Activated T-helper 9 cell treated with anti-CD3 and anti-CD28 coated beads, Interleukin-2, amount 50 U/mL, for 16 hours (primary cell): Measurements from ENCODE around the gene LIMCH1.
"Not testable (repeated sequence)": the region's sequence is repeated elsewhere in the genome, so short reads cannot be mapped to it uniquely, and the experiment has no call there.

Experiments
- DNase-seq: peaks from one replicate; pipeline ENCODE4 v3.0.0-alpha.2; 2020; ENCODE audit warnings: low read depth

The LIMCH1 gene

DNA sequence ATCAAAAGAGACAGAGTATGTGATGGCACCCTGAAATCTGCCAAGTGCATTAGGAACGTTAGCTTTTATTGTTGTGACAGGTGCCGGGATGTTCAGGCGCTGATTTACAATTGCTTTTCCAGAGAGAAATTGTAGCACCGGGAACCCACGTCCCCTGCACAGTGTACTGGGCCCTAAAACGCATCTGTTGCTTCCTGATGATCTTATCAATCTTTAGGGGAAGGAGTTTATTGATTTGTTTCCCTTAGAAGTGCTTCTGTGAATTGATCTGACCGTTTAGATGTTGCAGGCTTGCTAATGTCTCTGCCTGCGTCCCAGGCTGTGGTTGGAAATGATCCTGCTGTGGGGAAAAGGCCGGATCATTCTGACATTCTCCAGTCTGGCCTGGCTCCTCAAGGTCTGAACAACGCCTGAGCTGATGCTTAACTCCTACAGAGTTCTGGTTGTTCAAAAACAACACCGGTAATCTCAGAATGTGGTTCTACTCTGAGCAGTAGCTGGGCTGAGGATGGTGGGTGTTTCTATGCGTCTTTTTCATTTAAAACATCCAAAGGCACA lies 193.7 kb downstream of the LIMCH1 start:
- no peak for DNase-seq

DNA sequence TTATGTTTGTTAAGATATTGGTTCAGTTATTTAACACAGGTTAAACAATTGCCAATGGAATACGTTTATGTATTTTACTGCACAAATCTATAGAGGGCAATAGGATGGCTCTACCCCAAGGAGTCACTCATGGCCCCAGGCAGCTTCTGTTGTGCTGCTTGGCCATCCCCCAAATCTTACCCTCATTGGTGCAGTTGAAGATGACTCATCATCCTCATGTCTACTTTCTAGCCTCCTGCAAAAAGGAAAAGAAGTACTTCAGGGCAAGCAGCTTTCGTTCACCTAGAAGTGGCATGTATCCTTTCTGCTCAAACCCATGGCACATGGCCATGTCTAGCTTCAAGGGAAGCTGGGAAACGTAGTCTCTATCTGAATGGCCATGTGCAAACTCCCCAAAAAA lies 196.4 kb downstream of the LIMCH1 start:
- DNase-seq: no peak

DNA sequence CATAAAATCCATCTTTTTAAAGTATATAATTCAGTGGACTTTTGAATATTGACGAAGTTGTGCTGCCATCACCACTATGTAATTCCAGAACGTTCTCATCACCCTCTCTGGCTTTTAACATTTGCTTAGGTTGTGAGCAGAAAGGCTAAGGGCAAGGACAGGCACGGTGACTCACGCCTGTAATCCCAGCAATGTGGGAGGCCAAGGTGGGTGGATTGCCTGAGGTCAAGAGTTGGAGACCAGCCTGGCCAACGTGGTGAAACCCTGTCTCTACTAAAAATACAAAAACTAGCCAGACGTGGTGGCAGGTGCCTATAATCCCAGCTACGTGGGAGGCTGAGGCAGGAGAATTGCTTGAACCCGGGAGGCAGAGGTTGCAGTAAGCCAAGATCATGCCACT lies 199.5 kb downstream of the LIMCH1 start:
- DNase-seq: not testable (repeated sequence)

DNA sequence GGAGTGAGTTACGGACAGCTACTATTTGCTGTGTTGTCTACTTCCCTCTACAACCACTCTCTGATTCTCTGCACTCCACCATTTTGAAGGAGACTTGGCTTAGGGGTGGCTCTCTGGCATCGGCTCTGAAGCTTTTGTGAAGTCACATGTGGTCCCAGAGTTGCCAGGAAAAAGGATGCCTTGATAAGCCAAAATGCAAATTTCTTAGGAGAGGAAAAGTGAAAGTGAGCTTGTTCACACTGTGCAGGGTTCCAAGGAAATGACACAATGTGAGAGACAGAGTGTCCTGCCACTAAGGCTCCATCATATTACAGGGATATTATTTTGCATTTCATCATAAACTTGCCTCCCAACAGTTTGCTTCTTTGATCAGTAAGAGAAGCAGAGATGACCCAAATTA lies 203.4 kb downstream of the LIMCH1 start:
- no peak for DNase-seq

DNA sequence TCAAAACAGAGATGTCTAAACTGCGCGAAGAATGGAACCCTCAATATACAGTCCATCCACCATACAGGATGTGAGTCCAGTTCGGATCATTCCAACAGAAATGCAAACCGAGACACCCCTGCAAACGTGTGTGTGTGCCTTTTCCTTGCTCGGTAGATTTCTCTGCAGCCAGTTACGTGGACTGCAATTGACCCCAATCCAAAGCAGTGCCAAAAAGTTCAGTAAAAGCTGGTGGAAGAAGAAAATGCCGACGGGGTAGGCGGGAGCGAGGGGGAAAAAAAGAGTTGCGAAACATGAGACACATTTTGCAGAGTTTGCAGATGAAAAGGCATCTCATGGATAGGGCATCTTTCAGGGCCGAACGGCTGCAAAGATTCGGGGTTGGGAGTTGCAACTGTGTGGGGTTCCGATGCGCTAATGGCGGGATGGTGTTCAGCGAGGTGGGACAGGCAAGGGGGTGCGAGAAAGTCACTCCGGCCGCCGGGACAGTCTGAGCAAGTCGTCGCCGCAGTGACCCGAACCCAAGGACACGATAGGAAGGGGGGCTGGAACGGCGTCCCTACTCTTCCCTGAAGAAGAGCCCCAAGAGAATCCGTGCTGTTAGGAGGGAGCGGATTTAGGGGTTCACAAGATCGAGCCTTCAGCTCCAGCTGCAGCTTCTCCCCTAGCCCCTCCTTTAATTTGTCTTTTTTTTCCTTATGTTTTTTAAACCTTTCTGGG lies 206.8 kb downstream of the LIMCH1 start:
- DNase-seq: no peak

DNA sequence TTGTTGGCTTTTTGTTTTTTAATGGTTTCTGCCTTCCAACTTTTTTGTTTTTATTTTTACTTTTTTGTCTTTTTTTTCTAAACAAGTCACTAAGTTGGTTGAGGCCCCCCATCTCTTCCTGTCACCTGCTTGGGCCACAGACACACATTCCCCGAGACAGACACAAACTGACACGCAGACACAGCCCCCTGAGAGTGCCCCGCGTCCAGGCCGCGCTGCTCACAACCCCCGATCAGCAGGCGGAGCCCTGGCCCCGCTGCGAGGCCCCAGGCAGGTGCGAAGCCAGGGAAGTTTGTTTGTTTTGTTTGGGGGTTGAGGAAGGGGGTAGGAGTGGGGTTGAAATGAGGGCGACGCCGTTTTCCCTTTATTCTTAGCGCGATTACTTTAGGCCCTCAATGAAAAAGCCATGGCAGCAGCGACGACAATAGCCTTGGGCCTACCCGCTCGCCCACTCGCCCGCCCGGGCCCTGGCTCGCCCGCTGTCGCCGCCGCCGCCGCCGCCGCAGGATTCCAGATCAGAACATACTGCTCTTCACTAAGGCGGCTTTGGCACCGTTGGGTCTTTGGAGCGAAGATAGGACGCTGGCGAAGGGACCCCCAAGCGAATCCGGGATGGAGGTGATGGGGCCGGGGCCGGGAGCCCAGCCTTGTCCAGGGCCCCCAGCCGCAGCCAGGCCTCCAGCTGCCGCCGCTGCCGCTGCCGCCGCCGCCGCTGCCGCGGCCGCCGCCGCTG lies 207.5 kb downstream of the LIMCH1 start:
- DNase-seq: no peak

DNA sequence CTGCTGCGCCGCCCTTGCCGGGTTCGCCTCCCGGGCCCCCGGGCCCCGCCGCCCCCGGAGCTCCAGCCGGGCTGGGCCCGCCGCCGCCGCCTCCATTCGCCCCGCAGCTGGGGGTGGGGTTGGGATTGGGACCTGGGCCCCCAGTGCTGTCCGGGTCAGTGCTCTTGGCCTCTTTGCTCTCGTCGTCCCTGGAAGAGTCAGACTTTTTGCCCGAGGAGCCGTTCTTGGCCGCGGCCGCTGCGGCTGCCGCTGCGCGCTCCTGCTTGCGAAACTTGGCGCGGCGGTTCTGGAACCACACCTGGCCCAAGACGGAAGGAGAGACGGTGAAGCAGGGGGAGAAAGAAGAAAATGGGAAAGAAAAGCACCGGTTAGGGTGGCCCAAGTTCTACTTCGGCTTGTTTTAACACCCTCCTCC lies 208.1 kb downstream of the LIMCH1 start:
- no peak for DNase-seq

DNA sequence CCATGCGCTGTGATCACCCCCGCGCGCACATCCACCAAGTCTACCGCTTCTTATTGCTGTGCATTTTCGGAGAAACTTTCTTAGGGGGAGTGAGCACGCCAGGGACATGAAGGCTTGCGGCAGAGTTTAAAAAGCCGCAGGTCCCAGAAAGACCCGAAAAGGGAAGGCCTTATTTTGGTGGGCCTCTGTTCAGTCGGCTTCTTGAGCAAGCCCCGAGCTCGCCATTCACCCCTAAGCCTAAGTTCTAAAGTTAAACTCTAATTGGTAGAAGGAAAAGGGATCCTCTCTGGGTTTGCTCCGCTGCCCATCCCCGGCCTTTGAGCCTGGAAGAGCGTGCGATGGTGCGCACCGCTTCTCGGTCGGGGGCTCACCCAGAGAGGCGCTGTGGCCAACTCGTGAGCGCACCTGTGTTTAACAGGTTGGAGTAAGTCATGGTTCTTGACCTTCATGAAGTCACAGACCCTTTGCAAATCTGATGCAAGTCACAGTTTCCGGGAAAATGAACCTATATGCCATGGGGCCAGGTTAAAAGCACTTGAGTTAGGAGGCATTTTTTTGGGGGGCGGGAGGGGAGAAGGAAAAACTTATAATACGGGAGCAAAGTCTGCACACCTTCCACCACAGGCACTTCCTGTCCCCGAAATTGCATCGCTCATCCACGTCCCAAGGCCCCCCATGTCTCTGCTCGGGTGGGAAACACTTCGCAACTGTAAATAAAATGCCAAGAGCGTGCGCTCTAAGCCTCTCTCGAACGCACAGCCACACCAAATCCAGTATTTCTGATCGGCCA lies 208.7 kb downstream of the LIMCH1 start:
- no peak for DNase-seq

DNA sequence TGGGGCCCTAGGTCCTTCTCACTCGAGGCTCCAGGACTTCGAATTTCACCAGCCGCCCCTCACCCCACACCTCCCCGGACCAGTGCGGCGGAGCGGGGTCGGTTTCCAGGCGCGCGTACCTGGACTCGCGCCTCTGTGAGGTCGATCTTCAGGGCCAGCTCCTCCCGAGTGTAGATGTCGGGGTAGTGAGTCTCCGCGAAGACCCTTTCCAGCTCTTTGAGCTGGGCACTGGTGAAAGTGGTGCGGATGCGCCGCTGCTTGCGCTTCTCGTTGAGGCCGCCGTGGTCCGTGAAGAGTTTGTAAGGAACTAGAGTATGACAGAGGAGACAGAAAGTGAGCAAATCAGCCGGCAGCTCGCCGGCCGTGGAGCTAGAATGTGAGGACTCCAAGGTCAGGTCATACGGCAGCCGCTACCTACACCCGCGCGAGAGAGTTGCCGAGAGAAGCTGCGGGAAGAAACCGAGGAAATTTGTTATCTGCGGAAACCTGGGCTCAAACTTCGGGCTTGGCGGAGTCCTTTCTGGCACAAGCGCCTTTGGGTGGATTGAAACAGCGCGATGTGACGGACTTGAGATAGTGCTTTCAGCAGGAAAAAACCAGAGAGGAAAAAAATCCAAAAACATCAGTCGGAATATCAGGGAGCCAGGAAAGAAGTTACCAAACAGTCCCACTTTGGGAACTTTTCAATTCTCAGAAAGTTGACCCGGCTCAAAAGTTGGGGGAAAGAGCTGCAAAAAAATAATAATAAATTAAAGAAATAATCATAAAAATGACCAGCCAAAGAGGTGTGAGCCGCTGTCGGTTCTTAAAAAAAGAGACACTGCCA lies 209.5 kb downstream of the LIMCH1 start:
- no peak for DNase-seq

DNA sequence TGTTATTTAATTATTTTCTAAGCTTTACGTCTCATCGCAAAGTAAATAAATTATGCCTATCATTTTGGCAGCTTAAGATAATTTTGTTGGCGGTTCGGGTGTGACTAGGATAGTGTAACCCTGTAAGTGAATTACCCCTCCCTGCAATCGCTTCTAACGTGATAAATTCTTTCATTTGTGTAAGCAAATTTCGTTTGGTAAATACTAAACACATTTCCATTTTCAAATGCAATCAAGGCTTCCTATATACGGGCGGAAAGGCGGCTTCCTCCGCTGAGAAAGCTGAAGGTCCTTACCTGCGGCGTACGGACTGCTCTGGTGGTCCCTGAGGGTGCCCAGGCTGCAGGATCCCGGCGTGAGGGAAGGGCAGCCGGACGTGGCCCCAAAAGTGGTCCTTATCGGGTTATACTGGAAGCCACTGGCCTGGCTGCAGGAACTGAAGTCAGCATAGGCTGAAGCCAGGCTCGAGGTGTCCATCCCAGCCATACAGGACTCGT lies 210.2 kb downstream of the LIMCH1 start:
- DNase-seq: no peak

DNA sequence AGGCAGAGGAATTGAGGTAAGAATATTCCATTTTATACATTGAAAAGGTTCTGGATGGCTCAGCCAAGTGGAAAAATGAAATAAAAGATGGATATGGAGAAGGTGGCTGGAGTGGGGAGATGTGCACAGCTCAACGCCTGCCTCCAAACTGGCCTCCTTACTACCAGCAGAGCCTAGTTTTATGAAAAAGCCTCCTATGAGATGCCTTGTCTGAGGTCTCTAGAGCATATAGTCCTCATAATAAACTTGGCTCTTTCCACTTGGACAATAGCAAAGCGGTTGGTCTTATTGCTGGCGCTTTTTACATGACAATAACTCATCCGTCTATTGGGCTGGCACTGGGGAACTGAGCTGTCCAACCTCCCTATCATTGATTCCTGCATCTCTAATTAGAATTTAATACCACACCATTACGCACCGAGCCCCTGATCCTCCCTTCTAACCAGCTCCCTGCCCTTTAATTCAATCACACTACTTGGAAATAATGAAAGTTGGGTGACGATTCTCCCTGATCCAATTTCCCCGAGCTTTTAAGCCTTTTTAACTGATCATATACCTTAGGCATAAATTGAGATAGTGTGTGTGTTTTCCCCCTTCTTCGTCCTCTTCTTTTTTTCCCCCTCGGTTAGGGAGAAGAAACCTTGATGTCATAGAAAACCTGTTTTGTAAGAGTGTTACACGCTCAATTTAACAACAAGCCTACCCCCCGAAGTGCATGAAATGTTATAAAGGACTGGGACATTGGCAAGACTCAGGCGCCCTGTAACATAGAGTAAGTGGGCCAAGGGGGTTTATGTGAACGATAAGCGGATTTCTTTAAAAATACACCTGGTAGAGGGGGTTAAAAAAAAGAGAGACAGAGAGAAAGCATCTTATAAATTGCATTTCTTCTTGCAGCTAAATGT lies 210.9 kb downstream of the LIMCH1 start, which contains the start of gene PHOX2B:
Gene PHOX2B, minus strand, starts transcription at position 155 of the 905 bp plus-strand sequence. Its CDS starts 115 bp downstream, at position 40.
- DNase-seq: no peak

DNA sequence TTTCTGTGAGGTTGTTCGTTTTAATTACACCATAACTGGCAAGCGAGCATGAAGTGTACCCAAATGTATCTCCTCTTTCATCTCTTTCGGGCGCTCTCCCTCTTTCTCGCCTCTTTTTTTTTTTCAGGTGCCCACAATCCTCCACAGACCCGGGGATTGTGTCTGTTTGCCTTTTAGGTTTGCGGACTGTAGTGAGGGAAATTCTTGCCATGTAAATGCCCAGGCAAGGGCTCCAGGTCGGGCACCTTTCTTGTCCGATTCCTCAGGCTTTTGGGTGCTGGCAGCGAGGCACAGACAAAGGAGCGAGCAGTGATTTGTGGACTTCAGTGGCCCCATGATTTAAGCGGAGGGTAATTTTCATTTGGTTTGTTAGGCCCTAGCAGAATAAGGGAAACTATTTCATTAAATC lies 211.7 kb downstream of the LIMCH1 start:
- no peak for DNase-seq
